Tibial nerve (tissue), 4 donors: ENCODE data around the gene PITX1. TPM values are rescaled to one million over a fixed set of nuclear protein-coding genes. Genes with fewer than 3 reads are reported as not detected.

Experiments
- DNase-seq, 2 donors: peaks; one replicate each; pipeline ENCODE4 v3.0.0-alpha.2; 2019; ENCODE audit warnings: low spot score in 2 of 2
- H3K27ac ChIP-seq, 4 donors: fragments of 200-600 bp; sonication (generic) in 3 of 4; one replicate each; pipeline ENCODE4 v1.5.1; 2017 to 2019; ENCODE audit warnings: mild to moderate bottlenecking in 1 of 4
- H3K27me3 ChIP-seq, 2 donors: fragments of 200-600 bp; sonication (generic) in 1 of 2; one replicate each; pipeline versions ENCODE4 v1.5.1 to v1.6.0; 2017 to 2019
- H3K36me3 ChIP-seq, 3 donors: fragments of 200-600 bp; sonication (generic); one replicate each; pipeline ENCODE4 v1.5.1; 2018 to 2019
- H3K4me1 ChIP-seq, 4 donors: fragments of 200-600 bp; sonication (generic) in 3 of 4; one replicate each; pipeline ENCODE4 v1.5.1; 2017 to 2019
- H3K4me3 ChIP-seq, 4 donors: fragments of 200-600 bp; sonication (generic) in 3 of 4; one replicate each; pipeline ENCODE4 v1.5.1; 2017 to 2019; ENCODE audit warnings: mild to moderate bottlenecking in 1 of 4, moderate library complexity in 1 of 4
- H3K9me3 ChIP-seq, 4 donors: fragments of 200-600 bp; sonication (generic) in 3 of 4; one replicate each; pipeline ENCODE4 v1.5.1; 2017 to 2019
- EP300 ChIP-seq, 2 donors: sonication (generic); formaldehyde crosslinking; IDR thresholded peaks; one replicate each; pipeline ENCODE4 v1.6.1; 2017; ENCODE audit warnings: antibody characterized with exemption in 2 of 2, mild to moderate bottlenecking in 1 of 2
- POLR2A ChIP-seq, 2 donors: fragments of 450-650 bp; IDR thresholded peaks; one replicate each; pipeline ENCODE4 v1.6.1; 2017; ENCODE audit warnings: antibody characterized with exemption in 2 of 2, mild to moderate bottlenecking in 2 of 2, moderate library complexity in 2 of 2
- WGBS, 2 donors: methylation state at CpG; one replicate each; pipeline ENCODE4 v1.1.5; 2018; 5-methylcytosine and 5-hydroxymethylcytosine counted together
- total RNA-seq, 4 donors: library from RNA; depleted of rRNA; stranded (reverse); fragments of >200 nt; gene quantifications; one replicate each; pipeline ENCODE4 v1.1.0, GENCODE V29; 2016
- TF ChIP-seq, protein P1 (sequence below), 5 experiments: fragments of 200-600 bp in 3 of 5; fragments of 450-650 bp in 2 of 5; sonication (generic) in 3 of 5; IDR thresholded peaks; one replicate each; pipeline ENCODE4 v1.5.1; 2016 to 2019; ENCODE audit warnings: antibody characterized with exemption in 5 of 5, mild to moderate bottlenecking in 3 of 5, moderate library complexity in 2 of 5

Gene PITX1
- total RNA-seq, 4 donors from 2014 or later: 1.1 to 5.4 (median 3.0) TPM

DNA sequence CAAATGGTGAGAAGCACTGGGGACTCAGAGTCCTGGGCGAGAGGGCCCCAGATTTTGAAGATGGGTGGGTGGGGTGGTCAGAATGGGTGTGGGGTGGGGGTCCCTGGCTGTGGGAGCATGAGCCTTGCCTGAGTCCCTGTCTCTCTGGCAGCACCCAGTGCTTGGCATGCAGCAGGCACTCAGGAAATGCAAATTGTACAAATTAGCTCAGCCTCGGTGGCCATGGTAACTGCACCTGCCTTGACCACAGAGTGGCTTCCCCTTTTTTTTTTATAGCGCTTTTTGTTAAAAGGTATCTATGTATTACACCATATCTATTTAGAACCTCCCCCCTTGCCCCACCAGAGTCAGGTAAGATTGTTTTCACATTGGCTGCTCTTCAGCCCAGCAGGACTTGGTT lies 19.2 kb upstream of the PITX1 start:
- H3K9me3 ChIP-seq: no peaks in the 10 kb centered on the region
- no peaks in the 10 kb centered on the region for H3K4me1 ChIP-seq
- H3K36me3 ChIP-seq: no peaks in the 10 kb centered on the region
- no peak overlapping the region for H3K4me3 ChIP-seq
- H3K27ac ChIP-seq: no peak overlapping the region
- no peak for DNase-seq
- whole genome bisulfite sequencing, 2 donors: 68 to 79% methylated on average over 3 of the region's 3 CpGs
- peaks cover 0 to 55% of the 10 kb centered on the region in 2 donors for H3K27me3 ChIP-seq
- TF ChIP-seq POLR2A (IDR thresholded peaks at IDR 0.05) (no peak), EP300 (IDR thresholded peaks at IDR 0.05) (no peak)
- TF ChIP-seq, protein P1, sequence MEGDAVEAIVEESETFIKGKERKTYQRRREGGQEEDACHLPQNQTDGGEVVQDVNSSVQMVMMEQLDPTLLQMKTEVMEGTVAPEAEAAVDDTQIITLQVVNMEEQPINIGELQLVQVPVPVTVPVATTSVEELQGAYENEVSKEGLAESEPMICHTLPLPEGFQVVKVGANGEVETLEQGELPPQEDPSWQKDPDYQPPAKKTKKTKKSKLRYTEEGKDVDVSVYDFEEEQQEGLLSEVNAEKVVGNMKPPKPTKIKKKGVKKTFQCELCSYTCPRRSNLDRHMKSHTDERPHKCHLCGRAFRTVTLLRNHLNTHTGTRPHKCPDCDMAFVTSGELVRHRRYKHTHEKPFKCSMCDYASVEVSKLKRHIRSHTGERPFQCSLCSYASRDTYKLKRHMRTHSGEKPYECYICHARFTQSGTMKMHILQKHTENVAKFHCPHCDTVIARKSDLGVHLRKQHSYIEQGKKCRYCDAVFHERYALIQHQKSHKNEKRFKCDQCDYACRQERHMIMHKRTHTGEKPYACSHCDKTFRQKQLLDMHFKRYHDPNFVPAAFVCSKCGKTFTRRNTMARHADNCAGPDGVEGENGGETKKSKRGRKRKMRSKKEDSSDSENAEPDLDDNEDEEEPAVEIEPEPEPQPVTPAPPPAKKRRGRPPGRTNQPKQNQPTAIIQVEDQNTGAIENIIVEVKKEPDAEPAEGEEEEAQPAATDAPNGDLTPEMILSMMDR (IDR thresholded peaks at IDR 0.05): no peak

DNA sequence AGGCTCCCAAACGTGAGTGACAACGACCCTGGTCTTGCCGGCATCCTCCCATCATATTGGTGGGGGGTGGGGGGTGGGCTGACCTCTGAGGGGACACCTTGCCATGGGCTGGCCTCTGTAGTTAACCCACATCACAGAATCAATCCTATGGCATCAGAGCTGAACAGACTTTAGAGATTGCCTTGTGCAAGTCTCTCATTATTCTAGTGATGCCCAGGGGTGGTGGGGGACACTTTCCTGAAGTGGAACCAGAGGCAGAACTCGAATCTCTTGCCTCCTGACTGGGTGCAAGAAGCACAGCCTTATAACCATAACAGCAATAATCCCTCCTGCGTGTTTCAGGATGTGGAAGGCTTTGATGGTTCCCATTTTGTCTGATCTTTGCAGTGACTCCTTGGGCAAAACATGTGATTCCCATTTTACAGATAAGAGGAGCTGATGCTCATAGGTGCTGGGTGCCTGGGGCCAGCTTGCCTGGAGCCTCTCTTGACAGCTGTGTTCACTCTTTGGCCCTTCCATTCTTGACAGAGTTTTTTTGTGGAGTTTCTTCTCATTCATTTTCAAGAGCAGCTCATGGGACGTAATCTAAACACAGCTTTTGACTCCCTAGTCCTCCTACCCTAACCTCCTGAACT lies 18.6 kb upstream of the PITX1 start:
- Histone ChIP-seq H3K36me3 (no peaks in the 10 kb centered on the region), H3K4me3 (no peak overlapping the region), H3K4me1 (no peaks in the 10 kb centered on the region), H3K27ac (no peak overlapping the region), H3K9me3 (no peaks in the 10 kb centered on the region), H3K27me3 (peaks cover 0 to 56% of the 10 kb centered on the region in 2 donors)
- 46 to 52% methylated on average over 6 of the region's 6 CpGs for WGBS, 2 donors
- TF ChIP-seq, protein P1 (IDR thresholded peaks at IDR 0.05): no peak
- no peak for TF ChIP-seq EP300 (IDR thresholded peaks at IDR 0.05)
- TF ChIP-seq POLR2A (IDR thresholded peaks at IDR 0.05): no peak
- DNase-seq: no peak

DNA sequence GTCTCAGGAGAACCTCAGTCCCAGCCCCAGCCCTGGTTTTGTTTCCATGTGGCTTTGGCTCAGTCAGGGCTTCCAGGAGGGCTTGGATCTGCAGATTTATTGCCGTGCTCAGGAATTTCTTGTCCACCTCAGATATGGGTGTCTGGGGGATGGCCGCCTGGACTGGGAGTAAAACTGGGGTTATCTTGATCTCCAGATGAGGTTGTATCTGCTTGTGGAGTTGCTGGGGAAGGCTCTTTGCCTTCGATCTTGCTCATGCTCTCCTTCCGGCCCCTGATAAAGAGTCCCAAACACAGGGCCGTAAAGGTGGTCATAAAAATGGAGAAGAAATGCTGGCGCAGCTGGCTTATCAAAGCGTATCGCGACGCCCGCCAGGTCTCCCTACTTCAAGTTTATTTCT lies 17.8 kb upstream of the PITX1 start:
- Histone ChIP-seq H3K4me3 (no peak overlapping the region), H3K4me1 (no peaks in the 10 kb centered on the region), H3K9me3 (no peaks in the 10 kb centered on the region), H3K36me3 (no peaks in the 10 kb centered on the region), H3K27me3 (peaks cover 0 to 63% of the 10 kb centered on the region in 2 donors), H3K27ac (no peak overlapping the region)
- 40 to 53% methylated on average over 11 of the region's 11 CpGs for WGBS, 2 donors
- TF ChIP-seq, protein P1 (IDR thresholded peaks at IDR 0.05): no peak
- no peak for TF ChIP-seq EP300 (IDR thresholded peaks at IDR 0.05)
- no peak for TF ChIP-seq POLR2A (IDR thresholded peaks at IDR 0.05)
- DNase-seq: no peak

DNA sequence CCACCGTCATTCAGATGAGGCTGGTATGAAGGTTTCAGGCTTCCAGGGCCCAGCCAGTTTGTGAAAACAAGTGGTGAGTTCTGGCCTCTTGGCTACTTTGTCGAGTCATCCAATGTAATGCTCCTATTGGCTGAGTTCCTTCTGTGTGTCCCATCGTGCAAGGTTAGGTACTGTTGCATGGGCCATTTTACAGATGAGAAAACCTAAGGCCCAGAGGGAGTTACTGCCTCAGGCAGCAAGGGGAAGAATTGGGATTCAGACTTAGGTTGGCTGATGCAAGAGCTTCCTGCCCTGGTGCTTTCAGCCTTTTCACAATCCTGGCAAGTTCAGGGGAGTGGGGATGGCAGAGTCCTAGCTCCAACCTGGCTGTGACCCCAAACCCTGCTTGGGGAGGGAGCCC lies 17.4 kb upstream of the PITX1 start:
- H3K9me3 ChIP-seq: no peaks in the 10 kb centered on the region
- peaks cover 0 to 67% of the 10 kb centered on the region in 2 donors for H3K27me3 ChIP-seq
- WGBS, 2 donors: 40 to 55% methylated on average over 3 of the region's 3 CpGs

DNA sequence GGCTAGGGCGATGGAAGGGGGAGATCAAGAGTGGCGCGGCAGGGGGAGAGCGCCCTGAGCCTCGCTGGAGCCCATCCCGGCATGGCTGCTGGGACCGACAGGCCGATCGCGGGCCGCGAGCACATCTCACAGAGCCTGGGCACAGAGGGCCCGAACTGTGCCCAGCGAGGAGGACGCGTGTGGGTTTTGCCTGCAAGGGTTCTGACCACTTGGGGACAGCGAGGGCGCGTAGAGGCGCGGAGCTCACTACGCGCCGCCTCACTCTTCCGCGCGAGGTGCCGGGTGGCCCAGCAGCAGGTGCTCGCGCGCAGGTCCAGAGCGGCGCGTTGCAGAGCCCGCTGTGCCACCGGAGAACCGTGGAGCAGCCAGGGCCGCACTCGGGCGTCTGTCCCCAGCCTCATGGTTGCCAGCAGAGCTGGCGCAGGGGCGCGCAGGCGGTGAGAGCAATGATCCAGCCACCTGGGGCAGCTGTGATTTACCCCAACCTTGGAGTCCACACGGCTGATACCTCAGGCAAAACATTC lies 16.3 kb upstream of the PITX1 start:
- H3K4me1 ChIP-seq: no peaks in the 10 kb centered on the region
- no peaks in the 10 kb centered on the region for H3K36me3 ChIP-seq
- H3K27ac ChIP-seq: no peak overlapping the region
- WGBS, 2 donors: 11 to 19% methylated on average over 19 to 29 of the region's 45 CpGs
- no peaks in the 10 kb centered on the region for H3K9me3 ChIP-seq
- no peak for DNase-seq
- no peak for TF ChIP-seq EP300 (IDR thresholded peaks at IDR 0.05)
- no peak for TF ChIP-seq POLR2A (IDR thresholded peaks at IDR 0.05)
- TF ChIP-seq, protein P1 (IDR thresholded peaks at IDR 0.05): no peak
- no peak overlapping the region for H3K4me3 ChIP-seq
- peaks cover 0 to 77% of the 10 kb centered on the region in 2 donors for H3K27me3 ChIP-seq

More for the DNA sequence above, 17.4 kb upstream of the PITX1 start:
- no peaks in the 10 kb centered on the region for H3K36me3 ChIP-seq
- no peak overlapping the region for H3K27ac ChIP-seq
- no peaks in the 10 kb centered on the region for H3K4me1 ChIP-seq
- DNase-seq: no peak
- H3K4me3 ChIP-seq: no peak overlapping the region
- no peak for TF ChIP-seq POLR2A (IDR thresholded peaks at IDR 0.05)
- no peak for TF ChIP-seq EP300 (IDR thresholded peaks at IDR 0.05)
- TF ChIP-seq, protein P1 (IDR thresholded peaks at IDR 0.05): no peak
